Measurements from ENCODE around the gene SLC47A2. TPM values are rescaled to one million over a fixed set of nuclear protein-coding genes. Genes with fewer than 3 reads are reported as not detected.
A peak's percentile ranks its signal among the peaks of the same experiment; 100 is the strongest.

SLC47A2 gene
- total RNA-seq, 1 donor from 2014 or later = 0.24 TPM

DNA sequence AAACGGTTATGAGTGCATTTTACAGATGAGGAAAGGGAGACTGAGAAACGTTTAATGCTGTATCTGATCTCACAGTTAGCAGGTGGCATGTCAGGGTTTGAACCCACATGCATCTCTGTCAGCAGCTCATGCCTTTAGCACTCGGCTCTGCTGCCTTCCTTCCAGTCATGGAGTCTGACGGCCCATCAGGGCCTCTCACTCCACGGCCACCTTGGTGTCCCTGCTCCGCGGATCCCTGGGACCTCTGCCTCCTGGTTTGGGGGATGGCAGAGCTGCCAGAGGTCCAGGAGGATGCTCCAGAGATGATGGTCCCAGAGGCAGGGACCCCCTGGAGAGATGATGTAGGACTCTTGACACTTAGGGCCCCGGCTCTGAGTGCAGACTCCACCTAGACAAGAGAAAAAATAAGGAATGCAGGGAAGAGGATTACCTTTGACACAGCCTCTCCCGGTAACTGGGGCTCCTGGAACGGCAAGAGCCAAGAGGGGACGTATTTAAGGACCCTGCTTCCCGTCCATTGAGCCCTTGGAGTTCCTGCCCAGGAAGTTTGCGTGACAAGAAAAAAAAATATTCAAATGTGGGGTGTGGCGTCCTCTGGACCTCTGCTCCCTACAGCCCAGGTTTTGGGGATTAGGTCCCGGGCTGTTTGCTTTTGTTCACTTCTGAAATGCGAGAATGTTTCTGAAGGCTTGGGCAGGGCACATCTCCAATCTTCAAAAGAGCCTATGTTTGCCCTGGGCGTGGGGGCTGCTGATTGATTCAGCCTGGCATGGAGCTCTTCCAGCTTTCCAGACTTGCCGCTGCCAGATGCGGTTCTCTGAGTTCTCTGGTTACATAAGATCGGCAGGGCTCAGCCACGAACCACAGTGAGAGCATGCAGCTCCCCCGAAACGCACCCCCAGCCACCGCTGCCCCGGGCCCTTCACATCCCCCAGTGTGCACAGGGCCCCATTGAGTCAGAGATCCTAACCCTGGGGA, 31.7 kb upstream of the SLC47A2 start, which contains the start of gene ALDH3A1:
Gene ALDH3A1, minus strand, starts transcription at position 470 of the 978 bp plus-strand sequence. CDS start 3,169 bp downstream, outside the sequence.
- Mint-ChIP-seq H3K27me3 (ENCODE audit: unreplicated experiment) (no peaks in the 10 kb centered on the region), H3K36me3 (ENCODE audit: unreplicated experiment) (no peaks in the 10 kb centered on the region), H3K9me3 (ENCODE audit: unreplicated experiment) (no peaks in the 10 kb centered on the region), H3K4me1 (ENCODE audit: unreplicated experiment) (peaks cover 46% of the 10 kb centered on the region), H3K27ac (ENCODE audit: unreplicated experiment) (peak within 1 kb of the TSS; percentile 60), H3K4me3 (ENCODE audit: unreplicated experiment) (no peak within 1 kb of the TSS)
- no peak for DNase-seq (ENCODE audit: extremely low spot score, unreplicated experiment)
- TF ChIP-seq CTCF (IDR thresholded peaks at IDR 0.05) = no peak

- Mint-ChIP-seq H3K9me3 (ENCODE audit: unreplicated experiment) (no peaks in the 10 kb centered on the region), H3K4me3 (ENCODE audit: unreplicated experiment) (no peak overlapping the region), H3K4me1 (ENCODE audit: unreplicated experiment) (peaks cover 37% of the 10 kb centered on the region), H3K36me3 (ENCODE audit: unreplicated experiment) (no peaks in the 10 kb centered on the region), H3K27ac (ENCODE audit: unreplicated experiment) (no peak overlapping the region), H3K27me3 (ENCODE audit: unreplicated experiment) (no peaks in the 10 kb centered on the region)
- no peak for TF ChIP-seq CTCF (IDR thresholded peaks at IDR 0.05)
- no peak for DNase-seq (ENCODE audit: extremely low spot score, unreplicated experiment)
Measured at GRCh38 chr17:19747159-19747719, 30.9 kb upstream of the SLC47A2 start.

DNA sequence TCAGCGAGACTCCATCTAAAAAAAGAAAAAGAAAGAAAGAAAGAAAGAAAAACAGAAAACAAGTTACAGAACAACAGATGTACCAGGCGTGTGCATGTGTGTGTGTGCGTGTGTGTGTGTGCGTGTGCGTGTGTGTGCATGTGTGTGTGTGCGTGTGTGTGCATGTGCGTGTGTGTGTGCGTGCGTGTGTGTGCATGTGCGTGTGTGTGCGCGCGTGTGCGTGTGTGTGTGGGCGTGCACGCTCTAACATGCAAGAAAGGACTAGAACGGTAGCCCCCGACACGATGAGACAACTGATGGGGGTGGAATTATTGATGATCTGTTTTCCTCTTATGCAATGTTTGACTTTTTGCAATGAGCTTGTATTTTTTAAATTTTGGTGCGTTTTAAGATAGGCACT, 30.1 kb upstream of the SLC47A2 start:
- no peaks in the 10 kb centered on the region for H3K9me3 Mint-ChIP-seq (ENCODE audit: unreplicated experiment)
- H3K27me3 Mint-ChIP-seq (ENCODE audit: unreplicated experiment) = no peaks in the 10 kb centered on the region
- no peak overlapping the region for H3K4me3 Mint-ChIP-seq (ENCODE audit: unreplicated experiment)
- peaks cover 33% of the 10 kb centered on the region for H3K4me1 Mint-ChIP-seq (ENCODE audit: unreplicated experiment)
- H3K36me3 Mint-ChIP-seq (ENCODE audit: unreplicated experiment) = no peaks in the 10 kb centered on the region
- TF ChIP-seq CTCF (IDR thresholded peaks at IDR 0.05) = no peak
- H3K27ac Mint-ChIP-seq (ENCODE audit: unreplicated experiment) = no peak overlapping the region
- no peak for DNase-seq (ENCODE audit: extremely low spot score, unreplicated experiment)

DNA sequence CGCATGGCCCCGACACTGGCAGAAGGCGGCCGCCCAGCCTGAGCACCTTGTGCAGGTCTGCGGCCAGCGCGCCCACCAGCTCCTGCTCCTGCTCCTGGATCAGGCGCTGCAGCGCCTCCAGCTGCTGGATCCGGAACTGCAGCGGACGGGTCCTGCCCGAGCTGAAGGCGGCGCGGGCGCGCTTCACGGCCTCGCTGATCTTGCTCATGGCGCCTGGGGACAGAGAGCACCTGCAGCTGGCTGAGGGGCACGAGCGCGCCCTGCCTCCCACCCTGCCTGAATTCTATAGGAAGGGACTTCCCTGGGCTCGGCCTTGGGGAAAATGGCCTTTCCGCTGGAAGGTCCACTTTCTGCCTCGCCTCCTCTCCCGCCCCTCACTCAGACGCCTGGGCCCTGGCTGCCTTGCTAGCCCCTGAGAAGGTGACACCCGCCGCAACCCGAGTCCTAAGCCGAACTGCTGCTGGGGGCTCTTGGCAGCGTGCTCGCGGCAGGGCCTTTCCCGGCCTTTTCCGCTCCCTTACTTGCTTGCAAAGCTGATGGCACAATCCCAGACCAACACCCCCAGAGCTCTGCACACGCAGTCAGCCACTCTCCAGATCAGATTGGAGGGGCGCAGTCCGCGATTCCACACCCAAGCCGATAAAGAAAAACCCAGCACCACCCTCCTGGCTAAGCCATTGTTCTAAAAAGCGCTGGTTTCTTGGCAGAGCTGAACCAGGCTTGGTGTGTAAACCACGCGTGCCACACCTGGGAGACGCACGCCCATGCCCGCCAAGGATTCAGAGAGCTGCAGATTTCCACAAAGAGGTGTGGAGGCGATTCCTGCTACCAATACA, 28.8 kb upstream of the SLC47A2 start:
- peak; percentile 96 for DNase-seq (ENCODE audit: extremely low spot score, unreplicated experiment)
- H3K36me3 Mint-ChIP-seq (ENCODE audit: unreplicated experiment) = no peaks in the 10 kb centered on the region
- H3K27ac Mint-ChIP-seq (ENCODE audit: unreplicated experiment) = no peak overlapping the region

More for the DNA sequence above, 28.8 kb upstream of the SLC47A2 start:
- Mint-ChIP-seq H3K9me3 (ENCODE audit: unreplicated experiment) (no peaks in the 10 kb centered on the region), H3K4me3 (ENCODE audit: unreplicated experiment) (peak overlapping the region; percentile 58), H3K27me3 (ENCODE audit: unreplicated experiment) (no peaks in the 10 kb centered on the region), H3K4me1 (ENCODE audit: unreplicated experiment) (peaks cover 29% of the 10 kb centered on the region)
- TF ChIP-seq CTCF (IDR thresholded peaks at IDR 0.05) = peak; percentile 90
